NK-92 treated with Interleukin-12 subunit alpha and Interleukin-12 subunit beta, amount 100 ng/mL, for 24 hours (cell line): ENCODE data around the gene PKNOX2.

Source experiments
- DNase-seq: peaks from one replicate; lab custom pipeline; 2025; lab: John Stamatoyannopoulos, UW

PKNOX2 gene

GRCh38 chr11:125382314-125382791, 217.8 kb downstream of the PKNOX2 start:
- no peak for DNase-seq

GRCh38 chr11:125382822-125383221, 218.3 kb downstream of the PKNOX2 start:
- no peak for DNase-seq

GRCh38 chr11:125384825-125385224, 220.3 kb downstream of the PKNOX2 start:
- no peak for DNase-seq

DNA sequence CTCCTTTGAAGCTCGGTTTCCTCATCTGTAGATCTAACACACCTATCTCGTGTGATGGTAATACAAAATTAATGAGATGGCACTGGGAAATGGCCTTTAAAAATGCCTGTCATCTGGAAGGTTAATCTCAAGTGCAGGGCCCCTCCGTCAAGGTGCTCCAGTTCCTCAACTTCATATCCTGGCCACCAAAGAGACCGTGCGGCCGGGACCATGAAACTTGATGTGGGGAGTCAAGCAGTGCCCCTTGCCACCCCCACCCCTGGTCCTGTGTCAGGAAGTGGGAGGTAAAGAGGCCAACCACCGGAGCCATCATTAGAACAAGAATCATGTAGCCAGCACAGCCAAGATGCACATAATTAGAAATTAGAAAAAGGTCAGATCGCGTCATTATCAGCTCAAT, 223.3 kb downstream of the PKNOX2 start:
- DNase-seq = no peak

- DNase-seq = no peak
Measured at GRCh38 chr11:125388611-125389010, 224.1 kb downstream of the PKNOX2 start.

- DNase-seq = no peak
Measured at GRCh38 chr11:125389339-125390166, 225.0 kb downstream of the PKNOX2 start.

- no peak for DNase-seq
Measured at GRCh38 chr11:125390946-125391345, 226.4 kb downstream of the PKNOX2 start.

DNA sequence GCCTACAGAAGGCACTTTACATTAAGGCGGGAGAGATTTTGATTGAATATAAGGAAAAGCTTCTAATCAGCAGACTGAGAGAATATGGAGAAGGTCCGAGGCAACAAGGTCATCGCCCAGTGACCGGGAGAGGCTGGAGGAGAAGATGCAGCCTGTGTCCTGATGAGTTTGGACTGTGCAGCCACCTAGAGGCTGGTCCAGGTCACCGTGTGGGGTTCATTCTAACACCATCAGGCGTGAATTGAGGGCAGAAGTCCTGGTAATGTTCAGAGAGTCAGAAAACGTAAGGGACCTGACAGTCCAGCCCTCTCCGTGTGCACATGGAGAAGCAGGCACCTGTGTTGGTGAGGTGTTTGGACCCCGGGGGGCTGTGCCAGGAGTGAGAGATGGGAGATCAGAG, 228.8 kb downstream of the PKNOX2 start:
- DNase-seq = no peak

DNA sequence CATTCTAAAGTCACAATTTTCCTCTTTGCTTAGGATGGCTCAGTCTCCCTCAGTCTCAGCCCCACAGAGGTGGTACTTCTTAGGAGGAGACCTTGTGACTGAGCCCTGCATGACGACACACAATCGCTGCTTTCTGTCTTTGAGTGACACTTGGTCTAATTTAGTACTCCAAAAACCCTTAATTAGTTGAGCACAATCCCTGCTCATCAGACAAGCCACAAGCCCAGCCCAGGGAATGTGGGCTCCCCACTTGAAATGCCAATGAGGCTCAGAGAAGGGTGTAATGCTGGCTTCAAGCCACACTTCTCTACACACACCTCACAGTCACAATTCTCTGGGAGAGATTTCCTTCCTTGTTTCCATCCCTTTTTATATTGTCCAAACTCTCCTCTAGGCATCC, 229.7 kb downstream of the PKNOX2 start:
- DNase-seq = no peak

GRCh38 chr11:125397421-125397820, 232.9 kb downstream of the PKNOX2 start:
- no peak for DNase-seq

GRCh38 chr11:125398475-125398874, 233.9 kb downstream of the PKNOX2 start:
- no peak for DNase-seq

DNA sequence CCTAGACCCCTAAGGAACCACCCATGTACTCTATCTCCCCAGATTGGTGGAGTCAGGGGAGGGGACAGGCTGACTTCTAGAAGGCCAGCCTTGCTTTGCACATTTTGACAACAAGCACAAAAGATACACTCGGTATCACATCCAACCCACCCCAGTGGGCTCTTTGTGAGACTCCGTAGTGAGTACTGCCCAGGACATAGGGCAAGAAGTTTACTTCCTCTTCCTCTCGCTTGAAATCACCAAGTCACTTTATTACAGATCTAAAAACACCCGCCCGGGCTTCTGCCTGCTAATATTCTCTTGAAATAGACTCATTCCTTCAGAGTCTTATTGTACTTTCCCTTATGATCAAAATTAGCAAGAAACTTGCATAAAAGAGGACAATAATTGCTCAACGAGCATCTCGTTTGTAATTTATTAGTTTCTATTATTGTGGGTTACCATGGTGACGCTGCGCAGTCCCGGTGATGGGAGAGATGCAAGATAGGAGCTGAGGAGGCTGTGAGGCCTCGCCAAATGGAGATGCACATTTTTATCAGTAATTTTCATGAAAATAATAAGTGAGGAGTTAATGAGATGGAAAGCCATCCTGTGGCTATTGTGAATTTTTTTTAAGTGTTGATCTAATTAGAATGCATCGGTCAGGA, 234.6 kb downstream of the PKNOX2 start:
- no peak for DNase-seq

DNA sequence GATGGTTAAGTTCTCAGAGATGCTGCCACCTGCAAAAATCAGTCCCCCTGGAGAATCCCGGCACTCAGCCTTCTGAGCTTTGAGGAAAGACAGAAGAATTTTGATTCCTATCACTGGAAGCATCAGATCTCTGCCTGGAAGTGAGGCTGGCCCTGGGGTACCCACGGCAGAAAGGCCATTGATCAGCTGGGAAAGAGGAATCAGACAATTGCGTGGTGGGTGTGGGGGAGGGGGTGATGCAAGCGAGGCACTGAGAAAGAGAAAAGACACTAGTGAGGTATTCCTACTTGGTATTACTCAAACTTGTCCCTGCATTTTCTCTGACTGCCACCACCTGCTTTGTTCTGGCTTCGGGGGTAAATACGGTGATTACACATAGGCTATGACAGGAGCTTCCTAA, 235.4 kb downstream of the PKNOX2 start:
- no peak for DNase-seq

GRCh38 chr11:125401235-125401634, 236.7 kb downstream of the PKNOX2 start:
- no peak for DNase-seq

GRCh38 chr11:125401746-125402145, 237.2 kb downstream of the PKNOX2 start:
- no peak for DNase-seq

GRCh38 chr11:125402435-125402834, 237.9 kb downstream of the PKNOX2 start:
- DNase-seq = no peak

DNA sequence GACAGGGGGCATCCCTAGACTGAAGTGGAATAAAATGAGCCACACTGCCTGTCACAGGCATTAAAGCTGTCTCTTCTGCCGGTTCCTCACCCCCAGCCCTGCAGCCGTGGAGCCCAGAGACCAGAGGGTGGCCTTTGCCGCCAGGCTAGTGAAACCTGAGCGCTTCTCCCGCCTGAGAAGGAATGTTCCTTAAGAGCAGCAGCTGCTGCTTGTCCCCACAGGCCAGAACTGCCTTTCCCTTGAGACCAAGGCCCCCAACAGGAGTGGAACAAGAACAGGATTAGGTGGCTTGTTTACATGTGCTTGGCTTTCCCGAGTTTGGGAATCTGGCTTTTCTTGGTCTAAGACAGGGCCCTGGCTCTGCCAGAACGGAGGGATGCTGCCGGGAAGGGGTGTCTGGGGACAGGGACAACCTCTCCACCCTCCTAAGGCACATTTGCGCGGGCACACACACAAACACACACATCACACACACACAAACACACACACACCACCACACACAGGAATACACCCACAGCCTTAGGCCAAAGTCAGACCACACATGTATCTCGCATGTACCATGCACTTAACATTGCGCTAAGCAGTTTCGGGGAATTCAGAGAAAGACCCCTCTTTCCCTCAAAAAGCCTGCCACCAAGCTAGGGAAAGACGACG, 239.7 kb downstream of the PKNOX2 start:
- no peak for DNase-seq

DNA sequence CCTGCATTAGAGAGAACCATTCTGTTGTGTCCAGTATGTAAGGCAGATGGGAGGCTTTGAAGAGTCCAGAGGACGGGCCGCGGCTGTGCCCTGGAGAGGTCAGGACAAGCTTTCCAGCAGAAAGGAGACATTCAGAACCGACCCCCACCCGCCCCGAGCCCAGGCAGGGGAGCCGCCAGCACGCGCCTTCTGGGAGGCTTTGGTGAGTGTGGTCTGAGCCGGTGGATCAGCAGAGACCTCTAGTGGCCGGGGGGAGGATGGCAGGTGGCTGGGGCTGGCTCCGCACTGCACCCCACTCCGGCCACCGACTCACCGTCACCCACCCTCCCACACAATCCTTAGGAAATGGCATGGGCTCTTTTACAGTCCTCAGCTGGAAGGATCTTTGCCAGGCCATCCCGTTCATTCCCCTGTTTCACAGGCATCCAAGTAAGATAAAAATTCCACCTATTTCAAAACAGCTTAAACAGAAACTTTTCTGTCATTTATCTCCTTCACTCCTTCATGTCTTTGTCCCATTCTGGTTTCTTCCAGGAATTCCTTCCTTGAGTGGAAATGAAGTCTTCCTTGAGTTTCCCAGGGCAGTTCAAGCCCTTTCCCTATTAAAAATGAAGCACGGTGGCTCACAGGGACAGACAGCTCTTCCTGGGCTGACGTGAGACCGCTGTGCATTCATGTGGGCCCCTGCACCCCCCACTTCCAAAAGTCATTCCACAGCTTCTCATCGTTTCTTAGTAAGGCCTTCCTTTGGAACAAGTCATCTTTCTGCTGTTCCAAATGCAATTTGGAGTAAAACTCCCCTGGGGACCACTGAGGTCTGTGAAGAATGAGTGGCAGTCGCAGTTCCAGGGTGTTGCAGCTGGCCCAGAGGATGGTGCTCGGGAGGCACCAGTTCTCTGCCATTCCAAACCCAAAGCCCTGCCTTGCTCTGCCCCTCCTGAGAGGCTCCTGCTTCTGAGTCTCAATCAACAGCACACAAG, 240.6 kb downstream of the PKNOX2 start:
- DNase-seq = peak; percentile 23

- DNase-seq = no peak
Measured at GRCh38 chr11:125407046-125407445, 242.5 kb downstream of the PKNOX2 start.

GRCh38 chr11:125408311-125408711, 243.8 kb downstream of the PKNOX2 start:
- DNase-seq = no peak

DNA sequence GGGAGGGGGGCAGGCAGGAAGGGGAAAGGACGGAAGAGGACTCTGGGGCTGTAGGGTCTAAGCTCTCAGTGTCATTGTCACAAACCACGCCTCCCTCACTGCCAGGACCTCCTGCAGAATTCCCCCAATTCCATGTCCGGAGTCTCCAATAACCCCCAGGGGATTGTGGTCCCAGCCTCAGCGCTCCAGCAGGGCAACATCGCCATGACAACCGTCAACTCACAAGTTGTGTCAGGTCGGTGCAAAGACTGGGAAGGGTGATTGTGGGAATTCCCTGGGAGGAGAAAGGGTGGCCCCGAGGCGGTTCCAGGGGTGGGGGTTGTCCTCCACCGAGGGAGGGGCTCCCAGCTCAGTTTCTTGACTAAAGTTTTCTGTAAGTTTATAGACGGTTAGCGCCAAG, 245.5 kb downstream of the PKNOX2 start:
- DNase-seq = no peak

DNA sequence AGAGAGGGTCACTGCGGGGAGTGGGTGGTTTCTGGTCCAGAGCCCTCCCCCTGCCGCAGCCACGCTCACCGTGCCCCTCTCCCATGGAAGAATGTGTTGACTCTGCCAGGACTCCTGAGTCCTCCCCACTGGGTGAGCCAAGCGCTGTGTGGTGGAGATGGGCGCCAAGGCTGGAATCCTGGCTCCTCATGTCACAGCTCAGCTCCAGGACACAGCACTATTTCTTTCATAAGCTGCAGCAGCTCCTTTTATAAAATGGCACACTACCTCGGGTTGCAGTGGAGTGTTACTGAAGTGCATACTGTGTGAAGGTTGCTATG, 247.6 kb downstream of the PKNOX2 start:
- DNase-seq = no peak
